ENCODE results near the gene MEF2D.
A peak's percentile ranks its signal among the peaks of the same experiment; 100 is the strongest.

Gene MEF2D

GRCh38 chr1:156508955-156509234, 8.3 kb upstream of the MEF2D start:
- Histone ChIP-seq H3K79me2 (ENCODE audit: control insufficient read depth, insufficient read depth, low read length, unreplicated experiment) (no peaks in the 10 kb centered on the region), H3K4me3 (ENCODE audit: low read depth, low read length) (no peak overlapping the region), H3K27me3 (ENCODE audit: insufficient read depth, low read length) (no peaks in the 10 kb centered on the region), H3K27ac (ENCODE audit: low read depth, low read length) (no peak overlapping the region), H3K4me1 (ENCODE audit: control insufficient read depth, insufficient read depth, low read length, unreplicated experiment) (peaks cover 24% of the 10 kb centered on the region), H2AFZ (ENCODE audit: low read length, unreplicated experiment) (no peak overlapping the region), H3K36me3 (ENCODE audit: insufficient read depth, low read length) (no peaks in the 10 kb centered on the region)

DNA sequence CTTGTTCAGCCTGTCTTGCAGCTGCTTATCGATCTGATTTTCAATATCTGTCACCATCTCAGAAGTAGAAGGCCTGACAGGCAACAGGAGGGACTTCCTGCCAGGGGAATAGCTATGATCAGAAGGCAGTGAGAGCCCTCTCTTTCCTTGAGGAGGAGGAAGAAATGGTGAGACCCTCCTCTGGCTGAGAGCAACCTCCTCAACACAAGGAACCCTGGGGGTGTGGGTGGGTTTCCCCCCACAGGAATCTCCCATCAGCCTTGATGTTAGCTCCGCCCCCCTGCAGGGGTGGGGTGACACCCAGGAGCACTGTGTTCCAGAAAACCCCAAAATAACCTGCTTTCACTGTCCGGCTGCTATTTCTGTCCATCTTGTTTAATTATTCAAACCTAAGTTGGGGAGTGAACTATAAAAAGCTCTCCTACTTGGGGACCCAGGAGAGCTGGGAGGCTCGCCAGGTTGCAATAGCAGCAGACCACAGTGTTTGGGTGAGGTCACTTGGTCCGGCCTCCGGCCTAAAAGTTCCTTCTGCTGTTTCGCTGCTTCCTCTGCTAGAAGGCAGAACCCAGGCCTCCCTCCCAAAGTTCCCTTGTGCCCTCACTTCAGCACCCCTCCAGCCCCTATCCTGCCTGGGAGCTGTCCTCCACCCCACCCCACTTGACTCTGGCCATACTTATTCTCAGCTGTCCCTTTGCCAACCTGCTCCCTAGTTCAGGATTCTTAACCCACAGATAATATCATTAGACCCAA, 7.8 kb upstream of the MEF2D start:
- H3K4me3 ChIP-seq (ENCODE audit: low read depth, low read length): no peak overlapping the region
- H3K27ac ChIP-seq (ENCODE audit: low read depth, low read length): no peak overlapping the region
- H3K79me2 ChIP-seq (ENCODE audit: control insufficient read depth, insufficient read depth, low read length, unreplicated experiment): no peaks in the 10 kb centered on the region
- no peaks in the 10 kb centered on the region for H3K36me3 ChIP-seq (ENCODE audit: insufficient read depth, low read length)
- no peaks in the 10 kb centered on the region for H3K27me3 ChIP-seq (ENCODE audit: insufficient read depth, low read length)
- peak overlapping the region; percentile 2 for H2AFZ ChIP-seq (ENCODE audit: low read length, unreplicated experiment)
- peaks cover 29% of the 10 kb centered on the region for H3K4me1 ChIP-seq (ENCODE audit: control insufficient read depth, insufficient read depth, low read length, unreplicated experiment)

- Histone ChIP-seq H3K36me3 (ENCODE audit: insufficient read depth, low read length) (no peaks in the 10 kb centered on the region), H3K27ac (ENCODE audit: low read depth, low read length) (no peak overlapping the region), H3K4me1 (ENCODE audit: control insufficient read depth, insufficient read depth, low read length, unreplicated experiment) (peaks cover 49% of the 10 kb centered on the region)
These were observed 5.9 kb upstream of the MEF2D start for GRCh38 chr1:156506450-156506849.

GRCh38 chr1:156505679-156506298, 5.2 kb upstream of the MEF2D start:
- Histone ChIP-seq H3K36me3 (ENCODE audit: insufficient read depth, low read length) (no peaks in the 10 kb centered on the region), H3K79me2 (ENCODE audit: control insufficient read depth, insufficient read depth, low read length, unreplicated experiment) (no peaks in the 10 kb centered on the region), H3K4me1 (ENCODE audit: control insufficient read depth, insufficient read depth, low read length, unreplicated experiment) (peaks cover 47% of the 10 kb centered on the region), H3K27ac (ENCODE audit: low read depth, low read length) (peak overlapping the region; percentile 98), H3K27me3 (ENCODE audit: insufficient read depth, low read length) (no peaks in the 10 kb centered on the region), H3K4me3 (ENCODE audit: low read depth, low read length) (no peak overlapping the region; the same call in 1 of the 2 replicates), H2AFZ (ENCODE audit: low read length, unreplicated experiment) (peak overlapping the region; percentile 25)

More at GRCh38 chr1:156506450-156506849, 5.9 kb upstream of the MEF2D start:
- Histone ChIP-seq H2AFZ (ENCODE audit: low read length, unreplicated experiment) (no peak overlapping the region), H3K27me3 (ENCODE audit: insufficient read depth, low read length) (no peaks in the 10 kb centered on the region), H3K79me2 (ENCODE audit: control insufficient read depth, insufficient read depth, low read length, unreplicated experiment) (no peaks in the 10 kb centered on the region), H3K4me3 (ENCODE audit: low read depth, low read length) (no peak overlapping the region)

GRCh38 chr1:156504821-156505678, 4.5 kb upstream of the MEF2D start:
- Histone ChIP-seq H2AFZ (ENCODE audit: low read length, unreplicated experiment) (peak overlapping the region; percentile 25), H3K27ac (ENCODE audit: low read depth, low read length) (peak overlapping the region; percentile 98), H3K27me3 (ENCODE audit: insufficient read depth, low read length) (no peaks in the 10 kb centered on the region), H3K4me1 (ENCODE audit: control insufficient read depth, insufficient read depth, low read length, unreplicated experiment) (peaks cover 43% of the 10 kb centered on the region), H3K4me3 (ENCODE audit: low read depth, low read length) (peak overlapping the region; percentile 65), H3K36me3 (ENCODE audit: insufficient read depth, low read length) (no peaks in the 10 kb centered on the region), H3K79me2 (ENCODE audit: control insufficient read depth, insufficient read depth, low read length, unreplicated experiment) (peaks cover 5% of the 10 kb centered on the region)

- peak overlapping the region; percentile 65 for H3K4me3 ChIP-seq (ENCODE audit: low read depth, low read length)
These were observed 3.9 kb upstream of the MEF2D start for GRCh38 chr1:156504438-156504813.

GRCh38 chr1:156503698-156504437, 3.3 kb upstream of the MEF2D start:
- Histone ChIP-seq H3K4me1 (ENCODE audit: control insufficient read depth, insufficient read depth, low read length, unreplicated experiment) (peaks cover 46% of the 10 kb centered on the region), H3K27me3 (ENCODE audit: insufficient read depth, low read length) (no peaks in the 10 kb centered on the region), H3K36me3 (ENCODE audit: insufficient read depth, low read length) (no peaks in the 10 kb centered on the region), H3K79me2 (ENCODE audit: control insufficient read depth, insufficient read depth, low read length, unreplicated experiment) (peaks cover 16% of the 10 kb centered on the region), H3K4me3 (ENCODE audit: low read depth, low read length) (peak overlapping the region; percentile 65), H3K27ac (ENCODE audit: low read depth, low read length) (peak overlapping the region; percentile 98), H2AFZ (ENCODE audit: low read length, unreplicated experiment) (peak overlapping the region; percentile 1)

More at GRCh38 chr1:156504438-156504813, 3.9 kb upstream of the MEF2D start:
- Histone ChIP-seq H3K27ac (ENCODE audit: low read depth, low read length) (peak overlapping the region; percentile 98), H3K79me2 (ENCODE audit: control insufficient read depth, insufficient read depth, low read length, unreplicated experiment) (peaks cover 11% of the 10 kb centered on the region), H2AFZ (ENCODE audit: low read length, unreplicated experiment) (no peak overlapping the region), H3K4me1 (ENCODE audit: control insufficient read depth, insufficient read depth, low read length, unreplicated experiment) (peaks cover 43% of the 10 kb centered on the region), H3K27me3 (ENCODE audit: insufficient read depth, low read length) (no peaks in the 10 kb centered on the region), H3K36me3 (ENCODE audit: insufficient read depth, low read length) (no peaks in the 10 kb centered on the region)

GRCh38 chr1:156502894-156503697, 2.5 kb upstream of the MEF2D start:
- no peaks in the 10 kb centered on the region for H3K27me3 ChIP-seq (ENCODE audit: insufficient read depth, low read length)
- H2AFZ ChIP-seq (ENCODE audit: low read length, unreplicated experiment): peak overlapping the region; percentile 1
- no peaks in the 10 kb centered on the region for H3K36me3 ChIP-seq (ENCODE audit: insufficient read depth, low read length)
- H3K79me2 ChIP-seq (ENCODE audit: control insufficient read depth, insufficient read depth, low read length, unreplicated experiment): peaks cover 24% of the 10 kb centered on the region
- peak overlapping the region; percentile 63 for H3K4me3 ChIP-seq (ENCODE audit: low read depth, low read length)
- peaks cover 53% of the 10 kb centered on the region for H3K4me1 ChIP-seq (ENCODE audit: control insufficient read depth, insufficient read depth, low read length, unreplicated experiment)
- H3K27ac ChIP-seq (ENCODE audit: low read depth, low read length): peak overlapping the region; percentile 98

- H3K36me3 ChIP-seq (ENCODE audit: insufficient read depth, low read length): no peaks in the 10 kb centered on the region
- H2AFZ ChIP-seq (ENCODE audit: low read length, unreplicated experiment): no peak overlapping the region
- H3K27me3 ChIP-seq (ENCODE audit: insufficient read depth, low read length): no peaks in the 10 kb centered on the region
- H3K79me2 ChIP-seq (ENCODE audit: control insufficient read depth, insufficient read depth, low read length, unreplicated experiment): peaks cover 30% of the 10 kb centered on the region
- H3K27ac ChIP-seq (ENCODE audit: low read depth, low read length): peak overlapping the region; percentile 98
- peak overlapping the region; percentile 6; the same call in 1 of the 2 replicates for H3K4me3 ChIP-seq (ENCODE audit: low read depth, low read length)
- H3K4me1 ChIP-seq (ENCODE audit: control insufficient read depth, insufficient read depth, low read length, unreplicated experiment): peaks cover 60% of the 10 kb centered on the region
These were observed 1.9 kb upstream of the MEF2D start for GRCh38 chr1:156502391-156502893.
